T-helper 2 cell treated with Interferon-gamma antibody and Interleukin-4, amounts not matched to agents 5 μg/mL and 100 μg/mL, for 36 hours (primary cell): ENCODE measurements around the gene TBX4.

ENCODE experiments used
- DNase-seq: peaks from one replicate; pipeline ENCODE4 v3.0.0; 2021; ENCODE audit warnings: low spot score
- H3K27ac Mint-ChIP-seq: one replicate; pipeline ENCODE4 v1.8.0; 2021; ENCODE audit warnings: mild to moderate bottlenecking, mixed read lengths
- H3K27me3 Mint-ChIP-seq: one replicate; pipeline ENCODE4 v1.8.0; 2021; ENCODE audit warnings: low read depth, mixed read lengths
- H3K36me3 Mint-ChIP-seq: one replicate; pipeline ENCODE4 v1.8.0; 2021; ENCODE audit warnings: low read depth, mixed read lengths
- H3K4me1 Mint-ChIP-seq: one replicate; pipeline ENCODE4 v1.8.0; 2021; ENCODE audit warnings: low read depth, mixed read lengths
- H3K4me3 Mint-ChIP-seq: one replicate; pipeline ENCODE4 v1.8.0; 2022; ENCODE audit warnings: mild to moderate bottlenecking, moderate library complexity, mixed read lengths
- H3K9me3 Mint-ChIP-seq: one replicate; pipeline ENCODE4 v1.8.0; 2021; ENCODE audit warnings: mixed read lengths

The TBX4 gene

DNA sequence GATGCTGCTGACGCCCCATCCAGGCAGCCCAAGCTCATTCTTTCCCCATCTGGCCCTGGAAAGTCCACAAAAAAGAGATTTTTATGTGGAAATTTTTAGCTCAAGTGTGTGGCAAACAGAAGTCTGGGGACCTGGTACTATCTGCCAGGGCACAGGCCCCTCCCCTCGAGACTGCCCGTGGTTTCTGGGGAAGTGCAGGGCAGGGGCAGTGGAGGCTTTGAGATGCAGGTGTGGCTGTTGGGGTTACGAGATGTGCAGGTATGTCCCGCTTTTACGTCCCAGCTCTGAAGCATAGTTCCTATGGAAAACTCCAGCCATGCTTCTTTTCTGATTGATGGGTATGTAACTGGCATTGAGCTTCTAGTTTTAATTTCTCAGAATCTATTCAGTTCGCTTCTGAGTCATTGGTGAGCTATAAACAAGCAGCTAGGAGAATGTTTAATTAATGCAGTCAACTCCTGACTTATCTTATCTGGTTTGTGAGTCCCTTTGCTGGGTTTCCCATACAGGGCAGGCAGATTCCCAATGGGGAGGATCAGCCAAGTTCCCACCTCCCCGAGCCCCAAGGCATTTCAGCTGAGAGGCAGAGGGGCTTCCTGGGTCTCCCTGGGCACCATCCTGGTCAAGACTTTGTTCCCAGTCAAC, 16.2 kb downstream of the TBX4 start:
- no peaks in the 10 kb centered on the region for H3K4me1 Mint-ChIP-seq
- no peak overlapping the region for H3K27ac Mint-ChIP-seq
- no peaks in the 10 kb centered on the region for H3K36me3 Mint-ChIP-seq
- DNase-seq = no peak
- H3K27me3 Mint-ChIP-seq = peaks cover 12% of the 10 kb centered on the region
- H3K4me3 Mint-ChIP-seq = no peak overlapping the region
- no peaks in the 10 kb centered on the region for H3K9me3 Mint-ChIP-seq

DNA sequence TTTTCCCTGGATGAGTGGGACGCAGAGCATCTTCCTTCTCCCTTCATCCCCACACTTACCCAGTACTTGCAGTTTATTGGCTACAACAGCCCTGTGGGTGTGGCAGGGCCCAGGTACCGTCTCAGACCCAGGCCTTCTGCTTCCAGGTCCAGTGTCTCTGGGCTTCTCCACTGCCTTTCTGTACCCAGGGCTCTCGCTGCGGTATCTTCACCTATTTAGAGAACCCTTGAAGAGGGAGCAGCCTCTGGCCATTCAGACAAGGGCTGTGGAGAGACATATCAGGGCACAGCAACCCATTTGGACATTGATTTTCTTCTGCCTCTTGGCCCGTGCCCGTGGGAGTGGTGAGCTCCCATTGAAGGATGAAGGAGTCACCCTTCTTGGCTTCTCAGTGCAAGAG, 17.3 kb downstream of the TBX4 start:
- H3K9me3 Mint-ChIP-seq = no peaks in the 10 kb centered on the region
- no peak overlapping the region for H3K27ac Mint-ChIP-seq
- no peak for DNase-seq
- H3K4me1 Mint-ChIP-seq = no peaks in the 10 kb centered on the region
- peaks cover 12% of the 10 kb centered on the region for H3K27me3 Mint-ChIP-seq
- no peaks in the 10 kb centered on the region for H3K36me3 Mint-ChIP-seq
- H3K4me3 Mint-ChIP-seq = no peak overlapping the region

- Mint-ChIP-seq H3K27ac (no peak overlapping the region), H3K27me3 (peaks cover 11% of the 10 kb centered on the region), H3K4me1 (no peaks in the 10 kb centered on the region), H3K36me3 (no peaks in the 10 kb centered on the region), H3K4me3 (no peak overlapping the region), H3K9me3 (no peaks in the 10 kb centered on the region)
- DNase-seq = no peak
Observed at GRCh38 chr17:61469949-61470348, 17.7 kb downstream of the TBX4 start.

GRCh38 chr17:61470530-61471136, 18.4 kb downstream of the TBX4 start:
- Mint-ChIP-seq H3K4me3 (no peak overlapping the region), H3K9me3 (no peaks in the 10 kb centered on the region), H3K36me3 (no peaks in the 10 kb centered on the region), H3K27ac (no peak overlapping the region), H3K4me1 (no peaks in the 10 kb centered on the region), H3K27me3 (peaks cover 12% of the 10 kb centered on the region)
- no peak for DNase-seq

DNA sequence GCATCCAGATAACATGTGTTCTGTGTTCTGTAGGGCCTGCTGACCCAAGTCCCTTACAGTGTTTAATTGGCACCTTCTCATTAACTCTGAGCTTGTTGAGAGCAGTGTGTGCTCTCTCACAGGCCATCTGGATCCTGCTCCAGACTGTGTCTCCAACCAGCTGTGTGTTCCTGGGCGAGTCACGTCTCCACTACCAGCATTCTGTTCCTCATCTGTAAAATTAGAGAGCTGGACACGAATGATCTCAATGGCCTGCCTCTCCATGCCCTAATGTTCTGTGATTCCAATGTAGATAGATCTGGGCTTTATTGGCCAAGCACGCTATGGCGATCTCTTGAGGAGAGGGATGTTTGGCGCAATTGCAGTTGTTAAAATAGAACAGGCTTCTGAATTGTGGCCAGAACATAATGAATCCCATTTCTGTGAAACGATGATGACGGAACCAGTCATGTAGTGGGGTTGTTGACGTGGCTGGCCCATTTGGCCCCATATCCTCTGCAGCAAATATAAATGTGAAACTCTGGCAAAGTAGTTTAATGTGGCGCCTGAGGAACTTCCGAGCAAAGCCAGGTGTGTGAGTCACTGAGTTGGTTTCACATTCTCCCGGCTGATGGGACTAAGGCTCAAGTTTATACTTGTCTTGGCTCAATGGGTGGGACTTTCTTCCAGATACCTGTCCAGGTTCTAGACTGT, 22.2 kb downstream of the TBX4 start:
- no peaks in the 10 kb centered on the region for H3K4me1 Mint-ChIP-seq

GRCh38 chr17:61474934-61475333, 22.7 kb downstream of the TBX4 start:
- Mint-ChIP-seq H3K9me3 (no peaks in the 10 kb centered on the region), H3K4me1 (no peaks in the 10 kb centered on the region), H3K27ac (no peak overlapping the region), H3K4me3 (no peak overlapping the region), H3K36me3 (no peaks in the 10 kb centered on the region), H3K27me3 (peaks cover 6% of the 10 kb centered on the region)
- DNase-seq = no peak

More for the DNA sequence above, 22.2 kb downstream of the TBX4 start:
- Mint-ChIP-seq H3K27me3 (peaks cover 6% of the 10 kb centered on the region), H3K27ac (no peak overlapping the region), H3K9me3 (no peaks in the 10 kb centered on the region), H3K4me3 (no peak overlapping the region), H3K36me3 (no peaks in the 10 kb centered on the region)
- DNase-seq = no peak

GRCh38 chr17:61475726-61476125, 23.5 kb downstream of the TBX4 start:
- DNase-seq = no peak
- H3K4me1 Mint-ChIP-seq = no peaks in the 10 kb centered on the region

GRCh38 chr17:61476476-61477203, 24.4 kb downstream of the TBX4 start:
- Mint-ChIP-seq H3K9me3 (no peaks in the 10 kb centered on the region), H3K4me1 (no peaks in the 10 kb centered on the region), H3K4me3 (no peak overlapping the region), H3K27ac (no peak overlapping the region), H3K27me3 (peaks cover 6% of the 10 kb centered on the region), H3K36me3 (no peaks in the 10 kb centered on the region)
- no peak for DNase-seq

More at GRCh38 chr17:61475726-61476125, 23.5 kb downstream of the TBX4 start:
- Mint-ChIP-seq H3K4me3 (no peak overlapping the region), H3K36me3 (no peaks in the 10 kb centered on the region), H3K27ac (no peak overlapping the region), H3K27me3 (peaks cover 6% of the 10 kb centered on the region), H3K9me3 (no peaks in the 10 kb centered on the region)

GRCh38 chr17:61477204-61477834, 25.1 kb downstream of the TBX4 start:
- DNase-seq = no peak
- H3K36me3 Mint-ChIP-seq = no peaks in the 10 kb centered on the region
- no peaks in the 10 kb centered on the region for H3K9me3 Mint-ChIP-seq
- no peak overlapping the region for H3K27ac Mint-ChIP-seq
- H3K27me3 Mint-ChIP-seq = peaks cover 5% of the 10 kb centered on the region
- no peak overlapping the region for H3K4me3 Mint-ChIP-seq
- no peaks in the 10 kb centered on the region for H3K4me1 Mint-ChIP-seq

DNA sequence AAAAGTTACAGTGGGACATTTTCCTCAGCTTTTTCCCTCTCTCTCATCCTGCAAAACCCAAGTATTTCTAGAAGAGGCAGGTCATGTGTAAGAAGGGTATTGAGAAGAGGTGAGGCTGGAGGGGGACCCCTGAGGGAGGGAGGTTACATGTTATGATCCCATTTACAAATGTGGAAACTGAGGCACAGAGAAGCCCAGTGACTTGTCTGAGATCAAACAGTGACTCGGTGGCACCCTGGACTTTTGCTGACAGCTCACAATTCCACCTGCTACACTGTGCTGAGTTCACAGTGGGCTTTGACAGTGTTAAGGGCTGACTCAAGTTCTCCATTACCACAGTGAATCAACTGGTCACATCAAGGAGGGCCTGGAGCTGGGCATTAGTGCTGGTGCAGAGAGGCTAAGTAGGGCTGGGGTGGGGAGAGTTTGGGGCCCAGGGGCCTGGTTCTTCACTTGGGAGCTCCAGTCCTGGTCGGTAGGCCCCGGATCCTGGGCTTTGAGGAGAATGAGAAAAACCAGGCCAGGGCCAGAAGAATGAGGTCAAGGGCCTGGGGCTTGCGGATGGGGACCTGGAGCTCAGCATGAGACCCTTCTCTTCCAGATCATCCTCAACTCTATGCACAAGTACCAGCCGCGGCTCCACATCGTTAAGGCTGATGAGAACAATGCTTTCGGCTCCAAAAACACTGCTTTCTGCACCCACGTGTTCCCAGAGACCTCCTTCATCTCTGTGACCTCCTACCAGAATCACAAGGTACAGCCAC, 26.0 kb downstream of the TBX4 start:
- no peaks in the 10 kb centered on the region for H3K36me3 Mint-ChIP-seq
- H3K9me3 Mint-ChIP-seq = no peaks in the 10 kb centered on the region
- no peaks in the 10 kb centered on the region for H3K4me1 Mint-ChIP-seq
- peaks cover 4% of the 10 kb centered on the region for H3K27me3 Mint-ChIP-seq
- DNase-seq = no peak
- no peak overlapping the region for H3K4me3 Mint-ChIP-seq
- H3K27ac Mint-ChIP-seq = no peak overlapping the region

DNA sequence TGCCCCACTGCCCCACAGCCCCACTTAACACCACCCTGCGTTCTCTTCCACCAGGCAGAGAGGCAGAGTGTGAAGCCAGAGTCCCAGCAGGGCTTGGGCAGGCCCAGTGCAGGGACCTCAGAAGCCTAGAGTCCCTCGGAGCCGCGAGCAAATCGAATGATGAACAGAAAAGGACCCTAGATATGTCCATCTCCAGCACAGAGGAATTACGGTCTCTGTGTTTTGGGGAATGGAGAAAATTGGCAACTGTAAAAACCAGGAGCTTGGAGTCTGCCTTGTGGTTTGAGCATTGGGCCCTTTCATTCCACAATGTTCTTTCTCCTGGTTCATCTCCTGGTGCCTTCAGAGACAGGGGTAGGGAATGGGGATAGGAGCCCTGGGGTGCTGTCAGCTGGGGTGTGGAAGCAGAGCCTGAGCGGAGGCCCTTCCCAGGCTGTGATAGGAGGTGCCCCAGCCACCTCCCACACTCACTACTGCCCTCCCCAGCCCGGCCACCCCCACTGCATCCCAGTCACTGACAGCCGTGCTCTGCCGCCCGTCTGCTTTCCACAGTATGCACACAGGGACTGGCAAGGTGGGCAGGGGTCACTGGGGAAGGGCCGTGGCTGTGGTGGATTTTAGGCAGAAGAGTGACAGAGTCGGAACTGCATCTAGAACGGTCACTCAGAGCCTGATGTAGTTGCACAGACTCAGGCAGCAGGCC, 26.7 kb downstream of the TBX4 start:
- Mint-ChIP-seq H3K4me3 (no peak overlapping the region), H3K9me3 (no peaks in the 10 kb centered on the region), H3K27ac (no peak overlapping the region), H3K36me3 (no peaks in the 10 kb centered on the region), H3K27me3 (peaks cover 3% of the 10 kb centered on the region), H3K4me1 (no peaks in the 10 kb centered on the region)
- DNase-seq = no peak

DNA sequence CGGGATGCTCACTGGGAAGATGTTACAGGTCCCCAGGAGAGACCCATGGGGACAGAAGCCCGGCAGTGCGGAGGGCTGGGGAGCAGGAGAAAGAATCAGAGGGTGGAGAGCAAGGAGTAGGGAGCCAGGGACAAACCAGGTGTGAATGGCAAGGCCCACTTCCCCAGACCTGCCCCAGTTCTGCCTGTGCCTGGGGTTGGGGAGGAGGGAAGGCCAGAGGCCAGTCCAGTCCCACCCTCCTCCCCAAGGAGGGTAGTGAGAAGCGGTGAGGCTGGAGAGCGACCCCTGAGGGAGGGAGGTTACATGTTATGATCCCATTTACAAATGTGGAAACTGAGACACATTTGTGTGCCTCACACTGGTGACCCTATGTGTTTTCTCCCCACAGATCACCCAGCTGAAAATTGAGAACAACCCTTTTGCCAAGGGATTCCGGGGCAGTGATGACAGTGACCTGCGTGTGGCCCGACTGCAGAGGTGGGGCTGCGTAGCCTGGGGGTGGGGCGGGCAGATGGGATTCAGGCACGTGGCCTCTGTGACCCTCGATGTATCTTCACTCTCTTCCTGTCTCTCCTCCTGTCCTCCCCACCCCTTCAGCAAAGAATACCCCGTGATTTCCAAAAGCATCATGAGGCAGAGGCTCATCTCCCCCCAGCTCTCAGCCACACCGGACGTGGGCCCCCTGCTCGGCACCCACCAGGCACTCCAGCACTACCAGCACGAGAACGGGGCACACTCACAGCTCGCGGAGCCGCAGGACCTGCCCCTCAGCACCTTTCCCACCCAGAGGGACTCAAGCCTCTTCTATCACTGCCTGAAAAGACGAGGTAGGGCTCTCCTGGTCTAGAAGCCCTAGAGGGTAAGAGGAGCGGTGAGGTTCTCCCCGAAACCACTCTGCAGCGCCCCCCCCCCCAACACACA, 27.5 kb downstream of the TBX4 start:
- H3K27me3 Mint-ChIP-seq = peaks cover 3% of the 10 kb centered on the region
- H3K9me3 Mint-ChIP-seq = no peaks in the 10 kb centered on the region
- H3K36me3 Mint-ChIP-seq = no peaks in the 10 kb centered on the region
- no peak overlapping the region for H3K27ac Mint-ChIP-seq
- H3K4me3 Mint-ChIP-seq = no peak overlapping the region
- no peak for DNase-seq
- H3K4me1 Mint-ChIP-seq = no peaks in the 10 kb centered on the region
